Kidney epithelial cell (primary cell): ENCODE measurements around the gene KCTD19. TPM values are rescaled to one million over a fixed set of nuclear protein-coding genes. Genes with fewer than 3 reads are reported as not detected.

Experiments used
- DNase-seq: peaks from one replicate; pipeline ENCODE4 v3.0.0-alpha.2; 2010; ENCODE audit warnings: low read depth
- H3K27me3 ChIP-seq: 2 replicates; pipeline ENCODE4 v1.6.0; 2011; ENCODE audit warnings: low read length; ENCODE audit not compliant: control insufficient read depth, insufficient read depth
- H3K36me3 ChIP-seq: 2 replicates; pipeline ENCODE4 v1.5.1; 2011; ENCODE audit warnings: low read length; ENCODE audit not compliant: control insufficient read depth, insufficient read depth
- H3K4me3 ChIP-seq: 2 replicates; pipeline ENCODE4 v1.5.1; 2011; ENCODE audit warnings: low read depth, mild to moderate bottlenecking, control low read depth, low read length
- CTCF ChIP-seq: IDR thresholded peaks from 2 replicates; pipeline ENCODE4 v1.5.1; 2011; ENCODE audit warnings: mild to moderate bottlenecking, moderate library complexity, low read length, control low read depth, inconsistent platforms; ENCODE audit not compliant: insufficient read depth, poor library complexity, severe bottlenecking
- total RNA-seq: library from RNA; depleted of rRNA; stranded (reverse); fragments of >200 nt; gene quantifications from 2 replicates; pipeline ENCODE4 v1.2.3, GENCODE V29; 2015

KCTD19 gene
- total RNA-seq, 1 donor from 2014 or later = 0.08 TPM

GRCh38 chr16:67257486-67258160 lies 68.9 kb downstream of the KCTD19 start:
- no peak for DNase-seq
- H3K27me3 ChIP-seq = peaks cover under 1% of the 10 kb centered on the region
- no peak for TF ChIP-seq CTCF
- H3K4me3 ChIP-seq = no peak overlapping the region
- H3K36me3 ChIP-seq = no peaks in the 10 kb centered on the region

- no peak for DNase-seq
- no peaks in the 10 kb centered on the region for H3K27me3 ChIP-seq
- TF ChIP-seq CTCF = no peak
- no peaks in the 10 kb centered on the region for H3K36me3 ChIP-seq
- no peak overlapping the region for H3K4me3 ChIP-seq
These were observed 69.8 kb downstream of the KCTD19 start for GRCh38 chr16:67256701-67257230.

- DNase-seq = no peak
- no peak for TF ChIP-seq CTCF
- no peak overlapping the region for H3K4me3 ChIP-seq
- H3K27me3 ChIP-seq = no peaks in the 10 kb centered on the region
- H3K36me3 ChIP-seq = no peaks in the 10 kb centered on the region
These were observed 70.9 kb downstream of the KCTD19 start for GRCh38 chr16:67255553-67256221.

- no peak overlapping the region for H3K4me3 ChIP-seq
- TF ChIP-seq CTCF = no peak
- no peak for DNase-seq
- peaks cover 3% of the 10 kb centered on the region for H3K27me3 ChIP-seq
- H3K36me3 ChIP-seq = no peaks in the 10 kb centered on the region
These were observed 71.6 kb downstream of the KCTD19 start for GRCh38 chr16:67254801-67255552.

- no peak for DNase-seq
- no peak for TF ChIP-seq CTCF
- H3K36me3 ChIP-seq = no peaks in the 10 kb centered on the region
- no peak overlapping the region for H3K4me3 ChIP-seq
- H3K27me3 ChIP-seq = peaks cover 14% of the 10 kb centered on the region
These were observed 73.7 kb downstream of the KCTD19 start for GRCh38 chr16:67252609-67253497.
